HCT116 (cell line): ENCODE measurements around the gene PELI1.

Experiments used
- ELF1 ChIP-seq: IDR thresholded peaks from 2 replicates; pipeline ENCODE4 v1.6.1; 2012; ENCODE audit warnings: low read depth, borderline replicate concordance
- EZH2 ChIP-seq: fragments of 200-600 bp; sonication (generic); IDR thresholded peaks from 2 replicates; pipeline ENCODE4 v1.6.1; 2017; ENCODE audit warnings: antibody characterized with exemption, mixed run types
- JUND ChIP-seq: IDR thresholded peaks from 2 replicates; pipeline ENCODE4 v1.6.1; 2012
- POLR2A ChIP-seq: IDR thresholded peaks from 2 replicates; pipeline ENCODE4 v1.7.0; 2011; ENCODE audit warnings: borderline replicate concordance; ENCODE audit not compliant: insufficient read depth, insufficient read length; ENCODE audit errors: extremely low read depth
- POLR2AphosphoS5 ChIP-seq: IDR thresholded peaks from 2 replicates; pipeline ENCODE4 v1.6.1; 2011; ENCODE audit warnings: mild to moderate bottlenecking, low read depth, low read length, moderate library complexity
- RAD21 ChIP-seq: IDR thresholded peaks from 2 replicates; pipeline ENCODE4 v1.6.1; 2012; ENCODE audit warnings: low read depth, mild to moderate bottlenecking
- TCF7L2 ChIP-seq: IDR thresholded peaks from 2 replicates; pipeline ENCODE4 v1.7.0; 2011; ENCODE audit warnings: borderline replicate concordance, inconsistent platforms; ENCODE audit not compliant: insufficient read depth, insufficient read length; ENCODE audit errors: extremely low read depth
- ZBTB33 ChIP-seq: IDR thresholded peaks from 2 replicates; pipeline ENCODE4 v1.6.1; 2011; ENCODE audit warnings: mild to moderate bottlenecking, low read length, moderate library complexity; ENCODE audit not compliant: insufficient replicate concordance; ENCODE audit errors: extremely low read depth
- ZFX ChIP-seq: fragments of 450-650 bp; IDR thresholded peaks from 2 replicates; pipeline ENCODE4 v1.6.1; 2017
- TF ChIP-seq, protein P1 (sequence below), 3 experiments: fragments of 200-600 bp in 1 of 3; sonication (generic) in 1 of 3; IDR thresholded peaks in 2 of 3; conservative IDR thresholded peaks in 1 of 3; 2 replicates each; pipeline ENCODE4 v1.5.1; 2012 to 2017; ENCODE audit warnings: low read depth in 2 of 3, low read length in 2 of 3, antibody characterized with exemption in 1 of 3, borderline replicate concordance in 1 of 3, control low read depth in 1 of 3, mild to moderate bottlenecking in 1 of 3, mixed read lengths in 1 of 3, mixed run types in 1 of 3, moderate library complexity in 1 of 3; ENCODE audit not compliant: insufficient read depth in 1 of 3
- TF ChIP-seq, protein P2 (sequence below): IDR thresholded peaks from 2 replicates; pipeline ENCODE4 v1.6.1; 2012

DNA sequence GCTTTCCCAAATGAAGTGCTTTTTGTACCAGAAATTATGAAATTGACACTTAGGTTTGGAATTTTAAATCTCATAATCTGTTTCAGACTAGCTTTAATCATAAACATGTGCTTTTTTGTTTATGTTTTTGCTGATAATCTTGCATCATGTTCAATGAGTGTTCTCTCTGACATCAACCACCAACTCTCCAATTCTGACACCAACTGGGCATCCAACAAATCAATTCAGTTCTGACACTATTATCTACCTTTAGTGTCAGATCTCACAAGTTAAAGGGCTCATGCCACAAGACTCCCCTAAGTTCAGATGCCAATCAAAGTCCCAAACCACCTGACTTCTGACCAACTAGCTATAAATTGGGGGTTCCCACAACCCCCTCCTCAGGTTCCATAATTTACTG, 19.6 kb downstream of the PELI1 start:
- TF ChIP-seq JUND (no peak), POLR2AphosphoS5 (no peak), POLR2A (no peak), ZBTB33 (no peak), RAD21 (no peak), EZH2 (no peak), ZFX (no peak), ELF1 (no peak), TCF7L2 (no peak)
- TF ChIP-seq, protein P1, sequence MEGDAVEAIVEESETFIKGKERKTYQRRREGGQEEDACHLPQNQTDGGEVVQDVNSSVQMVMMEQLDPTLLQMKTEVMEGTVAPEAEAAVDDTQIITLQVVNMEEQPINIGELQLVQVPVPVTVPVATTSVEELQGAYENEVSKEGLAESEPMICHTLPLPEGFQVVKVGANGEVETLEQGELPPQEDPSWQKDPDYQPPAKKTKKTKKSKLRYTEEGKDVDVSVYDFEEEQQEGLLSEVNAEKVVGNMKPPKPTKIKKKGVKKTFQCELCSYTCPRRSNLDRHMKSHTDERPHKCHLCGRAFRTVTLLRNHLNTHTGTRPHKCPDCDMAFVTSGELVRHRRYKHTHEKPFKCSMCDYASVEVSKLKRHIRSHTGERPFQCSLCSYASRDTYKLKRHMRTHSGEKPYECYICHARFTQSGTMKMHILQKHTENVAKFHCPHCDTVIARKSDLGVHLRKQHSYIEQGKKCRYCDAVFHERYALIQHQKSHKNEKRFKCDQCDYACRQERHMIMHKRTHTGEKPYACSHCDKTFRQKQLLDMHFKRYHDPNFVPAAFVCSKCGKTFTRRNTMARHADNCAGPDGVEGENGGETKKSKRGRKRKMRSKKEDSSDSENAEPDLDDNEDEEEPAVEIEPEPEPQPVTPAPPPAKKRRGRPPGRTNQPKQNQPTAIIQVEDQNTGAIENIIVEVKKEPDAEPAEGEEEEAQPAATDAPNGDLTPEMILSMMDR (IDR thresholded peaks at IDR 0.05 in 2 of 3, conservative IDR thresholded peaks at IDR 0.05 in 1 of 3; ENCODE audit: borderline replicate concordance in 1 of 3, insufficient read depth in 1 of 3, low read depth in 2 of 3, low read length in 2 of 3): no peak
- TF ChIP-seq, protein P2, sequence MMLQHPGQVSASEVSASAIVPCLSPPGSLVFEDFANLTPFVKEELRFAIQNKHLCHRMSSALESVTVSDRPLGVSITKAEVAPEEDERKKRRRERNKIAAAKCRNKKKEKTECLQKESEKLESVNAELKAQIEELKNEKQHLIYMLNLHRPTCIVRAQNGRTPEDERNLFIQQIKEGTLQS: no peak
